HG02840 (cell line): Measurements from ENCODE around the gene SLC16A3.
"Not testable (repeated sequence)": the region's sequence is repeated elsewhere in the genome, so short reads cannot be mapped to it uniquely, and the experiment has no call there.

Source experiments
- ATAC-seq: cut with Tn5 transposase; IDR thresholded peaks from one replicate; pipeline ENCODE4 v1.9.1; 2021; ENCODE audit warnings: mild to moderate bottlenecking, moderate library complexity, moderate number of reproducible peaks; ENCODE audit not compliant: unreplicated experiment, low FRiP score

Gene SLC16A3

DNA sequence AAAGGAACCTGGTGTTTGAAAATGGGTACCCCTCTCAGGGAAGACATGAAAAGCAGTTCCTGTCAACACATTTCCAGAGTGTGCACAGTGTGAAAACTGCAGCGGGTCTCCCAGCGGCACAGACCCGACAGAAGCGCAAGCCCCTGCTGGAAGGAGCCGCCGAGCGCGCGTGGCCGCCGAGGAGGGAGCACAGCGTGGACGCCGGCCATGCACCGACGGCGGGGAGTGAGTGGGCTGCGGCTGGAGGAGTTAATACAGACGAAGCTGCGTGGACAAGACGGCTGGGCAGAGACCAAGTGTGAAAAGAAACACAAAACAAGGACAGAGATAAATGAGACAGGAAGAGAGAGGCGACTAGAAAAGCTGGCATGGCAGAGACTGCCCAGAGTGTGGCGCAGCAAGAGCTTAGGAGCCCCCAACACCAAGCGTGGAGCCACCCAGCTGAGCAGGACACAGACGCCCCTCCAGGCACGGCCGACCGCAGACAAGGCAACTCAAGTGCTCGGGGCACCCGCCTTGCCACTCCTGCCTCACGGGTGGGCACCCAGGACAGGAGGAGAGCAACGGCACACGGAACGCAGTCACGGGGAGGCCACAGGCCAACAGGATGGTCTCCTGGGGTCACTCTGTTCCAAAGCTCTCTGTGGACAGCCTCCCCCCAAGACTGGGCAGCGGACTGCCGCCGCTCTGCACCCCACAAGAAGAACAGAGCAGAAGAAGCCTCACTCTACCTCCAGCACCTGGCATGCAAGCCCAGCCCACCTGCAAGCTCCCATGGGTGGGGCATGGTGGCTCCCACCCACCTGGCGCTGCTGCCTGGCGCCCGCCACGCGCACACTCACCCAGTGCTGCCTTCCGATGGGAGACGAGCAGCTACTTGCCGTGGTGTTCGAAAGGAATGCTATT is 16.5 kb downstream of the SLC16A3 start:
- no peak for ATAC-seq

GRCh38 chr17:82246040-82246364 is 17.2 kb downstream of the SLC16A3 start:
- ATAC-seq = no peak

- ATAC-seq = no peak
Observed at GRCh38 chr17:82246365-82247181, 17.7 kb downstream of the SLC16A3 start.

DNA sequence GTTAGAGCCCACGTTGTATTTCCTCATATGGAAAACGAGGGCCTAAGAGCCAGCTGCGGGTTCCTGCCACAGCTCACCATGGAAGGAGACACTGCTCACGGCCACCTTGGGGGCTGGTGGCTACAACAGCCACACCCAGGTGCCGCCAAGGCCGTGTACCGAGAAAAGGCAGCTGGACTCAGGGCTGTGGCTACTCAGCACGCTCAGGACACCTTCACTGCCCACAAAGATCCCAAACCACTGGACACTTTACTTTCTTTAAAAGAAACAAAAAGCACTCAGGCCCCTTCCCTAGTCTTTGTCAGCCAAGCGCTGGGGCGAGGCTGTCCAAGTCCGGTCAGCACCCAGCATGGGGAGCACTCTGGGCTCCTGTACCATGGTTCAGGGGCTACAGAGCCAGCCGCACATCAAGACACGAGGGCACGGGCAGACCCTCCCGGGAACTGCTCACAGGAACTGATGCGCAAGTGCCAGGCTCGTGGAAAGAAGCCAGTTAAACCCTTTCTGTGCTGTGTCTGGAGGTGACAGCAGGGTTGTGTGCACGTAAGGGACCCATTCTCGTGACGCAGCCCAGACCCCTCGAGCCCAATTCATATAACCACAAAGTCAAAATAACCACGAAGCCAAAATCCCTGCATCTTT is 18.5 kb downstream of the SLC16A3 start:
- no peak for ATAC-seq

- ATAC-seq = no peak
Observed at GRCh38 chr17:82247856-82248671, 19.2 kb downstream of the SLC16A3 start.

DNA sequence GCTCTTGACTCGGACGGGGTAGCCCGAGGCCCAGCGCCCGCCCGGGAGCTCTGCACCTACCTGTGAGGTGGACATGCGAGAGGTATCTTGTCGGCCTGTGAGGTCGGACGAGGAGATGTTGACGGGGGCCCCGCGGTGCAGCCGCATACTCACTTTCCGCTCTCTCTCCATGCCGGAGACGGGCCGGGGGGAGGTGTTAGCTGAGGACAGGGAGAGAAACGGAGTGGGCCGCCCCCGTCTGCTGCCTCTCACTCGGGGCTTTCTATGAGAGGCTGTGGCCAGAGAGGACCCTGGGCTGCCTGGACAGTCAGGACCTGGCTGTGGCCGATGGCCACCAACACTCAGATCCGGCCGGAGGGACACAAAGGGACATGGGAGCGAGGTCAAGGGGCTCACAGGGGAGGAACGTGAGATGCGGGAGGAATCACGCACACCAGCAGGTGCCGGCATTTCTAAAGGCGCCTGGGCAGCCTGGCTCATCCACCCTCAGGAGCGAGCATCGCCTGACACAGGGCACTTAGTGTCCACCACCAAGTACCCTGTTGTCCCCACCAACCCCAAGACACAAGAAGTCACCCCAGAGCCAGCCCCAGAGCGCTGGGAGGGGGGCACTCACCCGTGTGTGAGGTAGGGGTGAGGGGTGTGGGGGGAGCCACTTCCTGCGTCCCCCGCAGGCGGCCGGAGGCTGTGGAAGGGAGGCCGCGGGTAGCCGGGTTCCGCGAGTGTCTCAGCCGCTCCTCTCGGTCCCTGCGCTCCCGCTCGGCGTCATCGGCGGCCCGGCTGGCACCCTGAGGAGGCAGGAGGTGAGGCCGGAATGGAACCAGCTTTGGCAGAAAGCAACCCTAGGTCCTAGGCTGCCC is 20.2 kb downstream of the SLC16A3 start:
- ATAC-seq = no peak

DNA sequence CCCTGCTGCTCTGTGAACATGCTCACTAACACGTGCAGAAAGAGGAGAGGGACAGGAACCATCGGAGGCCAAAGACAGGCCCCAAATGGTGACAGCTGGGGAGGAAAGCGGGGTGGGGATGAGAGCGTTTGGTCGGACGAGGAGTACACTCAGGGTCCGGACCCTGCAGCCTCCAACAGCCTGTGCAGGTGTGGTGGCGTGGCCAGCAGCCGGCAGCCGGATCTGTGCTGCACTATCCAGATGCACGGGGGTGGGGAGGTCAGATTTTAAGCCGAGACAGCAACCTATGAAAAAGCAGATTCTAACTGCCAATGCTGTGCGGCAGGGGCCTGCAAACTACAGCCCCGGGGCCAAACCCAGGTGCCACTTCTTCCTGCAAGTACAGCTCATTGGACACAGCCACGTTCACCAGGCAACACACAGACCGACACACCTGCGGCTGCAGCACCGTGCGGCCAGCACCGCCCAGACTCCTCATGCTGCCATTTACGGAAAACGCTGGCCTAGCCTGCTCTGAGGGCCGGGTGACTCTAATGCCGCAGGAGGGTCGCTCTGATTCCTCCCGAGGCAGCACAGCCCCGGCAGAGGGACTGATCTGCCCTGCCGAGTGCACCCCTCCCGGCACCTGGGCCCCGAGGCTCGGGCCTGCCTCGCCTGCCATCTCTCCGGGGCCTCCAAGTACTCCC is 21.2 kb downstream of the SLC16A3 start:
- ATAC-seq = no peak

DNA sequence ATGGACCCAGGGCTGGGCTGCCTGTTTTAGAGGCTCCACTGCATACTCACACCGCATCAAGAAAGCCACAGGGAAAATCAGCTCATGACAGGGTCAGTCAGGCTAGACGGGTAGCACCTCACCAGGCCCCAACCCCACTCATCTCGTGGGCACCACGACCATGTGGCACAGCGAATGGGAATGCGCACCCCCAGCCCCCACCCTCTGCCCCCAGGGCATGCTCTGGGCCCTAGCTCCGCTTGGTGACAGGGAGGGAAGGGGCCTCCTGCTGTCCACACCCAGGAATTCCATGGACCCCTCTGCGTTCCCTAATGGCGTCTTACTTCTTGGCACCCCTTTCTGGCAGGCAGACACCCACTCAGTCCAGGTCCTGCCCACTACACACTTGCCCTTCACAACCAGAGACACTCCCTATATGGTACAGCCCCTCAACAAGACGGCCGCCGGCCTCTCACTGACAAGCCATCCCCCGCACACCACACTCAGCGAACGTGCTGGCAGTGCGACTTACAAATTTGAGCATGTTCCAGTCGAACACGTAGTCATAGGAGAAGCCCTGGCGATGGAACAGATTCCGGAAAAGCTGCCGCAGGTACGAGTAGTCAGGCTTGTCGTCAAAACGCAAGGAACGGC is 22.1 kb downstream of the SLC16A3 start:
- no peak for ATAC-seq

DNA sequence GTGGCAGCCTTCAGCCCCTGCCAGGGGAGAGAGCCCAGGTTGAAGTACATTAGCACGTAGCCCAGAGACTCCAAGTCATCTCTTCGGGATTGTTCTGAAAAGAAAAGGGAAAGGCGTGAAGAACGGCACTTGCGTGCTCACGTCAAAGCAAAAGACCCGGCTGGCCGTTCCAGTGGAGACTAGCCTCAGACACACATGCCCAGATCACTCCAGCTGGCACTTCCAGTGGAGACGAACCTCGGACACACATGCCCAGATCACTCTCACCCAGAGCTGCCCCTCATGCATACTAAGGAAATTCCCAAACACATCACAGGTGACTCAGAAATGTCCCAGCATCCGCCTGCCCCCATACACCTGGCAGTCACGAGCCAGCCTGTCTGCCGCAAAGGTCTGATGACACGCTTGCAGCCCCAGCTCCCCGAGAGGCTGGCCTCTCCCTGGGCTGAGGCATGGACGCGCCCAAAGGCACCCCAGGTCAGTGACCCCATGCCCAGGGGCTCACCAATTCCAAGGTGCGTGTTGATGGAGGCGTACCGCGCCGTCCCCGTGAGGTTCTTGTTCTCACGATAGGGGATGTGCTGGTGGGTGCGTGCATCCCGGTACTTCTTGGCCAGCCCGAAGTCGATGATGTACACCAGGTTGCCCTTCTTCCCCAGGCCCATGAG is 23.8 kb downstream of the SLC16A3 start:
- no peak for ATAC-seq

GRCh38 chr17:82253179-82253544 is 24.3 kb downstream of the SLC16A3 start:
- ATAC-seq = no peak

GRCh38 chr17:82254096-82254495 is 25.3 kb downstream of the SLC16A3 start:
- ATAC-seq = not testable (repeated sequence)

GRCh38 chr17:82254746-82255145 is 25.9 kb downstream of the SLC16A3 start:
- ATAC-seq = not testable (repeated sequence)

DNA sequence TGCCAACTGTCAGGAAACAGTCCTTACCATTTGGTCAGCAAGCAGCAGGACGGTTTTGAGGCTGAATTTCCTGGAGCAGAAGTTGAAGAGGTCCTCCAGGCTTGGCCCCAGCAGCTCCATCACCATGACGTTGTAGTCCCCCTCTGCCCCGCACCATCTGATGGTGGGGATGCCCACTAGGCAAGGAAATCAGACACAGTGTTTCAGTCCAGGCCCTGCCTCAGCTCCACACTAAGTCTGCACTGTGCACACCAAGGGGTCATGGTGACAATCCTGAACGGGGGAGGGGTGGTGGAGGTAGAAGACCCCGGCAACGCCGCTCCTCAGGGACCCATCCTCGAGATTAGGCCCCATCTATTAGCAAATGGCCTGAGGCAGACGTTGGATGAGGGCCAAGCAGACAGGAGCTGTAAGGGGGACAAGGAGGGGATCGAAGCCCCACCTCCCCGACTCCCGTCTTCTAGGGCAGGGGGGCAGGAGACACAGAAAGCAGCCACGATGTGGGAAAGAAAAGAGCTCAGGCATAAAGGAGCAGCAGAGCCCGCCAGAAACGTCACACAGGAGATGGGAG is 26.6 kb downstream of the SLC16A3 start:
- ATAC-seq = no peak

DNA sequence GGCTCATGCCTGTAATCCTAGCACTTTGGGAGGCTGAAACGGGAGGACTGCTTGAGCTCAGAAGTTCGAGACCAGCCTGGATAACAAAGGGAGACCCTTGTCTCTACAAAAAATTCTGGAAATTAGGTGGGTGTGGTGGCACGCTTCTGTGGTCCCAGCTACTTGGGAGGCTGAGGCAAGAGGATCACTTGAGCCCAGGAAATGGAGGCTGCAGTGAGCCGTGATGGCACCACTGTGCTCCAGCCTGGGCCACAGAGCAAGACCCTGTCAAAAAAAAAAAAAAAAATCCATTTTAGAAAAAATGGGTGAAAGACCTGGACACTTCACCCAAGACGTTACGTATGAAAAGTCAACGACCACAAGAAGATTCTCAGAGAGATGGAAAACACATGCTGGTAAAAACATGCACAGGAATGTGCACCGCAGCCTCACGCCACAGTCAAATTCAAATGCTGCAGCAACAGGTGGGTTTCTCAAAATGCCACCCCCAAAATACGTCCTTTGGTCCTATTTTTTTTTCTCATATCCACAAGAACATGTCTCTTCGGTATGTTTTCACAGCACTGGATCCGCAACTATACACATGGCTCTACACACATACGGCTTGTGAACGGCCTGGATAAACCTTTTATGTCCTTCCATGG is 27.5 kb downstream of the SLC16A3 start:
- ATAC-seq = no peak

DNA sequence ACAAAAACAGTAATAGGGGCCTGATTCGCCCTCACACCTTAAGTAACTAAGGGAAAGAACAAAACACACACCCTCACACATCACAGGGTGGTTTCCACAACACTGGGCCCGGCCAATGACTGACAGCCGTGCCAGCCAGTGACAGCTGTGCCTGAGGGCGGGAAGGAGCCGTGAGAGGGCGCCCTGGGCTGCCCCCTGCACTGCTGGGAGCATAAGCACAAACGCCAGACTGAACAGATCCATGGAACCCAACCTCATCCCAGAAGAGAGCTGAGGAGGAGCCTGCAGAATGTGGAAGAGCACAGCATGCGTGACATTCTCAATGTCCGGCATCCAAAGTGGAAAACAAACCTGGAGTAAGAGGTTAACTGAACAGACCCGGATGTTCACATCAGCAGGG is 28.6 kb downstream of the SLC16A3 start:
- ATAC-seq = no peak

GRCh38 chr17:82258555-82258954 is 29.7 kb downstream of the SLC16A3 start:
- no peak for ATAC-seq
